HUES6 (cell line): ENCODE measurements around the gene FGFR2.

Experiments
- H3K27ac ChIP-seq: 2 replicates; pipeline ENCODE4 v1.7.0; 2013; ENCODE audit warnings: low read depth, mild to moderate bottlenecking, low read length, inconsistent platforms
- H3K27me3 ChIP-seq: 2 replicates; pipeline ENCODE4 v1.6.1; 2013; ENCODE audit warnings: low read length; ENCODE audit not compliant: control insufficient read depth, insufficient read depth
- H3K36me3 ChIP-seq: 2 replicates; pipeline ENCODE4 v1.6.1; 2013; ENCODE audit warnings: low read length; ENCODE audit not compliant: control insufficient read depth, insufficient read depth
- H3K4me1 ChIP-seq: 2 replicates; pipeline ENCODE4 v1.6.1; 2013; ENCODE audit warnings: low read length; ENCODE audit not compliant: control insufficient read depth, insufficient read depth
- H3K4me3 ChIP-seq: 2 replicates; pipeline ENCODE4 v1.5.1; 2013; ENCODE audit warnings: low read depth, low read length
- H3K9ac ChIP-seq: one replicate; pipeline ENCODE4 v1.6.1; 2013; ENCODE audit warnings: mild to moderate bottlenecking, low read length
- H3K9me3 ChIP-seq: 2 replicates; pipeline ENCODE4 v1.6.1; 2013; ENCODE audit warnings: low read depth, low read length; ENCODE audit not compliant: control insufficient read depth, insufficient read depth

FGFR2 gene

GRCh38 chr10:121589553-121589952 is 8.7 kb downstream of the FGFR2 start:
- Histone ChIP-seq H3K27me3 (peaks cover 19% of the 10 kb centered on the region; the same call in 1 of the 2 replicates), H3K4me3 (no peak overlapping the region), H3K36me3 (peaks cover 44% of the 10 kb centered on the region), H3K9ac (no peak overlapping the region), H3K4me1 (peaks cover 57% of the 10 kb centered on the region), H3K9me3 (no peaks in the 10 kb centered on the region), H3K27ac (no peak overlapping the region)

- peaks cover 42% of the 10 kb centered on the region for H3K4me1 ChIP-seq
Measured at GRCh38 chr10:121583857-121584256, 14.4 kb downstream of the FGFR2 start.

GRCh38 chr10:121583258-121583657 is 15.0 kb downstream of the FGFR2 start:
- no peaks in the 10 kb centered on the region for H3K27me3 ChIP-seq
- no peak overlapping the region for H3K9ac ChIP-seq
- peaks cover 11% of the 10 kb centered on the region; the same call in 1 of the 2 replicates for H3K36me3 ChIP-seq
- H3K27ac ChIP-seq: no peak overlapping the region
- no peaks in the 10 kb centered on the region for H3K9me3 ChIP-seq
- H3K4me1 ChIP-seq: peaks cover 48% of the 10 kb centered on the region
- no peak overlapping the region for H3K4me3 ChIP-seq

More at GRCh38 chr10:121583857-121584256, 14.4 kb downstream of the FGFR2 start:
- Histone ChIP-seq H3K9ac (no peak overlapping the region), H3K36me3 (peaks cover 14% of the 10 kb centered on the region; the same call in 1 of the 2 replicates), H3K27ac (no peak overlapping the region), H3K4me3 (no peak overlapping the region), H3K9me3 (no peaks in the 10 kb centered on the region), H3K27me3 (no peaks in the 10 kb centered on the region)

- Histone ChIP-seq H3K4me3 (peak overlapping the region; percentile 44), H3K27ac (peak overlapping the region; percentile 67), H3K4me1 (peaks cover 59% of the 10 kb centered on the region), H3K9me3 (no peaks in the 10 kb centered on the region), H3K27me3 (no peaks in the 10 kb centered on the region), H3K9ac (peak overlapping the region; percentile 69), H3K36me3 (peaks cover 14% of the 10 kb centered on the region; the same call in 1 of the 2 replicates)
Measured at GRCh38 chr10:121580276-121581116, 17.7 kb downstream of the FGFR2 start.

- peaks cover 14% of the 10 kb centered on the region; the same call in 1 of the 2 replicates for H3K36me3 ChIP-seq
- H3K4me3 ChIP-seq: peak overlapping the region; percentile 17; the same call in 1 of the 2 replicates
- H3K9me3 ChIP-seq: no peaks in the 10 kb centered on the region
- peaks cover 61% of the 10 kb centered on the region for H3K4me1 ChIP-seq
- H3K9ac ChIP-seq: peak overlapping the region; percentile 69
- H3K27ac ChIP-seq: peak overlapping the region; percentile 67
- H3K27me3 ChIP-seq: no peaks in the 10 kb centered on the region
Measured at GRCh38 chr10:121579656-121580055, 18.6 kb downstream of the FGFR2 start.

GRCh38 chr10:121578965-121579364 is 19.3 kb downstream of the FGFR2 start:
- Histone ChIP-seq H3K9ac (peak overlapping the region; percentile 69), H3K4me3 (no peak overlapping the region), H3K4me1 (peaks cover 66% of the 10 kb centered on the region), H3K27ac (peak overlapping the region; percentile 67; the same call in 1 of the 2 replicates), H3K9me3 (no peaks in the 10 kb centered on the region), H3K27me3 (no peaks in the 10 kb centered on the region), H3K36me3 (peaks cover 13% of the 10 kb centered on the region; the same call in 1 of the 2 replicates)

- Histone ChIP-seq H3K36me3 (peaks cover 8% of the 10 kb centered on the region; the same call in 1 of the 2 replicates), H3K9me3 (no peaks in the 10 kb centered on the region), H3K27me3 (no peaks in the 10 kb centered on the region), H3K27ac (no peak overlapping the region), H3K4me3 (no peak overlapping the region), H3K9ac (no peak overlapping the region), H3K4me1 (peaks cover 73% of the 10 kb centered on the region)
Measured at GRCh38 chr10:121578298-121578697, 19.9 kb downstream of the FGFR2 start.

- Histone ChIP-seq H3K9me3 (no peaks in the 10 kb centered on the region), H3K27me3 (no peaks in the 10 kb centered on the region), H3K9ac (no peak overlapping the region), H3K36me3 (peaks cover 3% of the 10 kb centered on the region; the same call in 1 of the 2 replicates), H3K4me1 (peaks cover 75% of the 10 kb centered on the region), H3K4me3 (no peak overlapping the region), H3K27ac (no peak overlapping the region)
Measured at GRCh38 chr10:121577568-121577967, 20.7 kb downstream of the FGFR2 start.

- no peaks in the 10 kb centered on the region for H3K27me3 ChIP-seq
- peaks cover 66% of the 10 kb centered on the region for H3K4me1 ChIP-seq
- H3K9me3 ChIP-seq: no peaks in the 10 kb centered on the region
Measured at GRCh38 chr10:121576139-121576538, 22.1 kb downstream of the FGFR2 start.

GRCh38 chr10:121574519-121575166 is 23.6 kb downstream of the FGFR2 start:
- Histone ChIP-seq H3K36me3 (peaks cover 3% of the 10 kb centered on the region; the same call in 1 of the 2 replicates), H3K9ac (no peak overlapping the region), H3K4me1 (peaks cover 60% of the 10 kb centered on the region), H3K9me3 (no peaks in the 10 kb centered on the region), H3K27me3 (no peaks in the 10 kb centered on the region), H3K27ac (peak overlapping the region; percentile 1; the same call in 1 of the 2 replicates), H3K4me3 (0 out of 2 replicates have a peak overlapping the region, but pooled peaks have one; percentile 3)

More at GRCh38 chr10:121576139-121576538, 22.1 kb downstream of the FGFR2 start:
- Histone ChIP-seq H3K27ac (no peak overlapping the region), H3K4me3 (no peak overlapping the region), H3K36me3 (peaks cover 3% of the 10 kb centered on the region; the same call in 1 of the 2 replicates), H3K9ac (no peak overlapping the region)
